H1 (cell line): ENCODE results near the gene GPR83.

Experiments
- EZH2 ChIP-seq: fragments of 200-600 bp; sonication (generic); IDR thresholded peaks from 2 replicates; pipeline ENCODE4 v1.7.1; 2012; ENCODE audit warnings: low read depth, mild to moderate bottlenecking, moderate library complexity, low read length, inconsistent platforms; ENCODE audit not compliant: severe bottlenecking
- JUND ChIP-seq: IDR thresholded peaks from 2 replicates; pipeline ENCODE4 v1.6.1; 2011; ENCODE audit warnings: mild to moderate bottlenecking, improper control_type of control experiment, low read length
- SIN3A ChIP-seq, 2 experiments: IDR thresholded peaks in 1 of 2; conservative IDR thresholded peaks in 1 of 2; 2 replicates each; pipeline ENCODE4 v1.6.1; 2011 to 2012; ENCODE audit warnings: low read length in 2 of 2, improper control_type of control experiment in 1 of 2, low read depth in 1 of 2, mild to moderate bottlenecking in 1 of 2

GRCh38 chr11:94329501-94329900, 71.7 kb downstream of the GPR83 start:
- TF ChIP-seq JUND: no peak
- TF ChIP-seq EZH2: no peak
- TF ChIP-seq SIN3A (conservative IDR thresholded peaks at IDR 0.05 in 1 of 2, IDR thresholded peaks at IDR 0.05 in 1 of 2; ENCODE audit: low read depth in 1 of 2, low read length in 2 of 2): no peak
